ENCODE measurements around the gene EPS15.
"Not testable (repeated sequence)": the region's sequence is repeated elsewhere in the genome, so short reads cannot be mapped to it uniquely, and the experiment has no call there.

The EPS15 gene

DNA sequence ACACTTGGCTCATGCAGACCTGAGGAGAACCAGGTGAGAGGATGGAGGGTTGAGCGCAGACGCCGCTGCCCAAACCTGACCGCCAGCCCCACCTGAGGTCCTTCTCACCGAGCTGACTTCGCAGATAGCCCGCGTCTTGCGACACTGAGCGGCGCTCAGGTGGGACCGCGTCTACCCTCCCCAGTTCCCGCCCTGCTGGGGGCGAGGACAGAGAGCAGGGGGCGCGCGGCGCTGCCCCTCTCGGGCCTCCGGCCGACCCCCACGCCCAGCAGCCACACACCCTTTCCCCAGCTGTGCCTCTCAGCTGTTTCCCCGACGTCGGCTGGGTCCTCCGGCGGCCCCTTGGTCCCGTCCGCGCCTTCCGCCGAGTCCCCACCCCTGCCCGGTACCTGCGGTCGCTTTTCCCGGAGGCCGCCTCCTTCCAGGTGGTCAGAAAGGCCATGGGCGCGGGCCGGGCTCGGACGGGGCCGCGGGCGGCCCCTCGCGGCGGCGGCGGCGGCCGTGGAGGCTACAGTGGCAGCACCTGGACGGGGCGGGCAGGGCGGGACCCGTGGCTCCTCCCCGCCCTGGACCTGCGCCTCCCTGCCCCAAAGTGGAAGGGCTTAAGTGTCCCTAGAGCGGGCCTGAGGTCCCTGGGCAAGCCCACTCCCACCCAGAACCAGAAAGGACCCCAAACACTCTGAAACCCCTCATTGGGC is 174.3 kb downstream of the EPS15 start:
- no peak for DNase-seq (ENCODE audit: extremely low read depth in 1 of 2, low read depth in 1 of 2)

DNA sequence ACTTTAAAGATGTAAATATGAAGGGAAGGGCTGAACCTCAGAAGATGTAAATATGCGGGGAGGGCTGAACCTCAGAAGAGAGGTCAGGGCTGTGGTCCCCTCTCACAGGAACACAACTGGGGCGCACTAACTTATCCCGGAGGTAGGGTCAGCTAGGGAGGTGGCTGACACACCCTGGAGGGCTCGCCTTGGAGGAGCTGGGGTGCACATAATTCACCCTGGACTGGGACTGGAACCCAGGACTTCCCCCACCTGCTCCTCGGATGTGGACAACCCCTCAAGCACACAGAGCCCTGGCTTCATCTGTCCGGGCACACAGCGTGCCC is 174.8 kb downstream of the EPS15 start:
- DNase-seq (ENCODE audit: extremely low read depth in 1 of 2, low read depth in 1 of 2): no peak

DNA sequence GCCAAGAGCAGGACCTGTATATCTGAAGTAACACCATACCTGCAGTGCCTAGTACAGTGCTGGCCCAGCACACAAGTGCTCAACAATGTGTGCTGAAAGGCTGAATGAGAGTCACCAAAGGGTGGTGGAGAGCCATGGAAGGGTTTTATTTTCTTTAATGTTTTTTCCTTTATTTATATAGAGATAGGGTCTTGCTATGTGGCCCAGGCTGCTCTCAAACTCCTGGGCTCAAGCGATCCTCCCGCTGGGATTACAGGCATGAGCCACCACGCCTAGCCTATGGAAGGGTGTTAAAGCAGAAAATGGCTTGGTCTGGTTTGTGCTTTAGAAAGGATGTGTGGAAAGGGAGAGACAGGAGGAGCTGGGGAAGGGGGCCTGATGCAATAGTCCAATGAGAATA is 175.4 kb downstream of the EPS15 start:
- no peak for DNase-seq (ENCODE audit: extremely low read depth in 1 of 2, low read depth in 1 of 2)

DNA sequence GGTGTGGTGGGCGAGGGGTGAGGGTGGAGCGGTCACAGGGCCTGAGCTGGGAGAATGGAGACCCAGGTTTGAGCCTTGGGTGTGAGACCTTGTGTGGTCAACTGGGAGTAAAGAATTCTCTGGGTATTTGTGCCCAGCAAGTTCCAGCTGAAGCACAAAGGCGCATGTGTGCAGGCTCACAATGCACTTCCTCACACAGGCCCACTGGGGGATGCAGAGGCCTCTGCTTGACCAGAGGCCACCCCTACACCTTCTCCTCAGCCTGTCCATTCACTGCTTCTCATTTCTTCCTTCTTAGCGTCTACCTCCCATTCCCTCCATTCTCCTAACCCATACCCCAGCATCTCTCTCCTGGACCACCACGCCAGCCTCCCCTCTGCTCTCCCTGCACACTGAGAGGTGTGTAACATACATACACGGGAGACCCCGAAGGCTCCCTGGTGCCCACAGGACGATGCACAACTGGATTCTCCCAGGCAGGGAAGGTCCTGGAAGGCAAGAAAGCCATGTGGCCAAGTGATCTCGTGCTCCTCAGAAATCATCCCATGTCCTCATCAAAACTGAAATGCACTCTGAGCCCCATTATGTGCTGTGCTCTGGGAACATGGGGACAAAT is 176.4 kb downstream of the EPS15 start:
- no peak for DNase-seq (ENCODE audit: extremely low read depth in 1 of 2, low read depth in 1 of 2)

DNA sequence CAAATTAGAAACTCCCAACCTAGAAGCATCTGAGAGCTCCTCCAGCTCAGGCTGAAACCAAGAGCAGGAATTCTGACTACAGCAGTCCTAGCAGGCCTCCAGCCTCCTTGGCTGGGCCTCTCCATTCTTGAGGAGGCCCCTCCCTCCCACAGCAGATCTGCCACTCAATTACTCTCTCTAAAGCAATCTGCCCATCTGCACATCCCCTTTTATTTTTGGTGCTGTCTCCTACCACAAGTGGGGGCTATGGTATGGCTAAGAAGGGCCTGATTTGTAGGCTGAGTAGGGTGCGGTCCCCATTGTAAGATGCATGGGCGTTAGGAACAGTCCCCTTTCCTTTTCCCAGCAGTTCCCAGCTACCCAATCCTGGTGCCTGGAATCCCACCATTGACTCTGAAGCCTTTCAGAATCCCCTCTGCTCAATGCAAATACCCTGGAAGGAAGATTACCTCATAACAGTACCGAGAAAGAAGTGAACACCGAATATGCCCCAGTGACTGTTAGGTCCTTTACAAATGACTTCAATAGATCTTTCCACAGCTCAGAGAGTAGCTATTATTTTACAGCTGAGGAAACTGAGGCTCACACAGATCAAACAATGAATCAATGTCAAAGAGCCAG is 177.1 kb downstream of the EPS15 start:
- DNase-seq (ENCODE audit: extremely low read depth in 1 of 2, low read depth in 1 of 2): no peak

DNA sequence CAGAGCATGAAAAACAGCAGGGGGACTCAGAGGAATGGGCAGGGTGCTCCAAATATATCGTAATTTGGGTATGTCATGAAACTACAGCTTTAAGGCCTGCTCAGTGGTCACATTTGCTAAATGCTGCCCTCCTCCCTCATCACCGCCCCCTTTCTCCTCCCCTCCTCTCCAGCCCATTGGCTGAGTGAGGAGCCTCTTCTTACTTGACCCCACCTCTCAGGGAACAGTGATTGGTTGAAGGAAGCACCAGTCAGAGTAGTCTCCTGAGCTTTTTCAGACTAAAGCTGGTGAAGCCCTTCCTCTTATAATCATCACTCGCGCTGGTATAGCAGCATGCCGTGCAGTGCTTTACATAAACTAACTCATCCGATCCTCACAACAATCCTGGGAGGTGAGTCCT is 178.7 kb downstream of the EPS15 start:
- DNase-seq (ENCODE audit: extremely low read depth in 1 of 2, low read depth in 1 of 2): no peak

DNA sequence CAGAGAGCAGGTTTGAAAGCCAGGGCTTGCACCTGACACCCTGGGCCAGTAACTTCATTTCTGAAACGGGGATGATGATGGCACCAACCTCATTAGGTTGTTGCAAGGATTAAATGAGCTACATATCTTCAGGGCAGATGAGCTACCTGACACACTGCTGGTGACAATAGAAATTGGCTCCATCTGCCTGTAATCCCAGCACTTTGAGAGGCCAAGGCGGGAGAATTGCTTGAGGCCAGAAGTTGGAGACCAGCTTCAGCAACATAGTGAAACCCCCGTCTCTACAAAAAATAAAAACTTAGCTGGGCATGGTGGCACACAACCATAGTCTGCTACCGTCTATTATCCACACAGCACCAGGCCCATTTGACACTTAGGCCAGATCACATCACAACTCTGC is 182.4 kb downstream of the EPS15 start:
- no peak for DNase-seq (ENCODE audit: extremely low read depth in 1 of 2, low read depth in 1 of 2)

DNA sequence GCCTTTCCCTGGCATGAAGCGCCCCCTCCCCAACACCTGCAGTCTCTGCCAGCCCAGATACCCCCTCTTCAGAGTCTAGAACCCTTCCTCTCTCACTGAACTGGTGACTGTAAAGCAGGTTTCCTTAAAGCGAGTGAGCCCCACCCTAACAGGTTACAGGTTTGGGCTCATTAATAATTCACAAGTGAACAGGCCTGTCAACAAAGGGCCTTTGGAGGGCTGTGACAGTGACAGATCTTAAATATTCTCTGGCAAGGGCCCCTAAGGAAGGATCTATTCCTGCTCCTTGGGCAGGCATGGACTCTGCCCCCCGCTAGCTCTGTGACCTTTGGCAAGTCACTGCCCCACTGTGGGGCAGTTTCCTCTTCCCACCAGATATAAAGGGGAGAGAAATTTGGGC is 183.1 kb downstream of the EPS15 start:
- DNase-seq (ENCODE audit: extremely low read depth in 1 of 2, low read depth in 1 of 2): no peak

DNA sequence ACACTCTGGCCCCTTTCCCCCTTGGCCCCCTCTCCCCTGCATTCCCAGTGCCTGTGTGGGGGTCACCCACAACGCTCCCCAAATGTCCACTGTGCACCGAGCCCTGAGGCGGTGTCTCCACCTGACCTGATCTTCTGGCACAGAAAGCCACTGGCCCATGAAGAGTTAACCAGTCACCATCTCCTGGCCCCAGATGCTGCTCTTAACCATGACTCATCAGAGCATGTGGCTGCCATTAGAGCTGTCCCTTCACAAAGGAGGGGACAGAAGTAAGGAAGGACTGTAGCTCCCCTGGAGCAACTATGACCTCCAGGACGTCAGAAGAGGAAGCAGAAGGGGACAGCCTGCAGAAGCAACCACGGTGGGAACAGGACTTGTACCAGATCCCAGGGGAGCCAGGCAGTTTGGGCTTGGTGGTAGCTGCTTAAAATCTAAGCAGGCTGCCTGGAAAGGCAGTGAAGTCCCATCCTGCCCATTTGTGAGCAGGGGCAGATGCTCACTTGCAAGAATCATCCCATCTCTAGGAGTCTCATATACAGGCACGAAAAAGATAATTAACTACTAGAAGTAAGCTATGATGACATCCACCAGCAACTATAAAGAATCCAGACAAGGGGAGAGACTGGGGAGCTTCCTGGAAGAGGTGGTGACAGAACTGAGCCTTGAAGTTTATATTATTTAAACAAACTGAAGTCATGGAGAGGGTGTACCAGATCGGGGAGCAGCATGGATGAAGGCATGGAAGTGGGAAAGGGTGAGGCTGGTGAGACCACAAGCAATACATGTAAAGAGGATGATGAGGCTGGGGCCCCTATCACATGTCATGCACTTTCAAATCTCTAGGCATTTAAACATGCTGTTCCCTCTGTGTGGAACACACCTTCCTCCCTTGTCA is 187.6 kb downstream of the EPS15 start:
- no peak for DNase-seq (ENCODE audit: extremely low read depth in 1 of 2, low read depth in 1 of 2)

DNA sequence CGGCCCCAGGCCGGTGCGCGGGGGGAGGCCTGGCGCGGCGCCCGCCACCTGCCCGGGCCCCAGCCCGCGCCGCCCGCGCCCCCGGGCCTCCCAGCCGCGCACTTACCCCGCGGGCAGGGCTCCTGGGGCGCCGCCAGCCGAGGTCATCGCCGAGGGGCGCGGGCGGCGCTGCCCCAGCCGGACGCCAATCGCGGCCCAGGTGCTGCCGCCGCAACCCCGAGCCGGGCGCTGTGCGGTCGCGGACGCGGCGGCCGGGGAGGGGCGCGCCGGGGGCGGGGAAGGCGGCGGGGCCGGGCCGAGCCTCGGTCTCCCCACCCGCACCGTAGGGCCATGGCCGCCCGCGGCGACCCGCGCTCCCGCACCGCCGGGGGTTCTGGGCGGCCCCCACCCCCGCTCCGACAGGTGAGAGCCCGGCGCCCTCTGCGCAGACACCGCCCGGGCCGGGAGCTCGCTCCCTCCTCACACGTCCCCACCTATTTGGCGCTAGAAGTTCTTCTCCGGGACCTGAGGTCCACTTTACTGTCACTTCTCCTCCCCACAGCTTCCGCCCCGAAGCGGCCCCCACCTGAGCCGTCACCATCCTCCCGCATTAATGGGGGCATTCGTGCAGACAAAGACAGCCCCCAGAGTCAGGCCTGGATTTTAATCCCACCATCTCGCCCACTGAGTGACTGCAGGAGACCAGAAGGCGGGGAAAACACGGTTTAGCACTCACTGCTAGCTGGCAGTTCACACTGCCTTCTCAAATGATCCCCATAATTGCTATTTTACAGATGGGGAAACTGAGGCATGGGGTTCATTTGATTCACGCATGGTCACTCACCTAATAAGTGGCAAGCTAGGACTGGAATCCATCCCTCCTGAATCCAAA is 188.5 kb downstream of the EPS15 start, which contains the start of gene TTC39A:
Gene TTC39A, minus strand, starts transcription at position 232 of the 871 bp plus-strand sequence. Its CDS starts 85 bp downstream, at position 147.
- no peak for DNase-seq (ENCODE audit: extremely low read depth in 1 of 2, low read depth in 1 of 2)

DNA sequence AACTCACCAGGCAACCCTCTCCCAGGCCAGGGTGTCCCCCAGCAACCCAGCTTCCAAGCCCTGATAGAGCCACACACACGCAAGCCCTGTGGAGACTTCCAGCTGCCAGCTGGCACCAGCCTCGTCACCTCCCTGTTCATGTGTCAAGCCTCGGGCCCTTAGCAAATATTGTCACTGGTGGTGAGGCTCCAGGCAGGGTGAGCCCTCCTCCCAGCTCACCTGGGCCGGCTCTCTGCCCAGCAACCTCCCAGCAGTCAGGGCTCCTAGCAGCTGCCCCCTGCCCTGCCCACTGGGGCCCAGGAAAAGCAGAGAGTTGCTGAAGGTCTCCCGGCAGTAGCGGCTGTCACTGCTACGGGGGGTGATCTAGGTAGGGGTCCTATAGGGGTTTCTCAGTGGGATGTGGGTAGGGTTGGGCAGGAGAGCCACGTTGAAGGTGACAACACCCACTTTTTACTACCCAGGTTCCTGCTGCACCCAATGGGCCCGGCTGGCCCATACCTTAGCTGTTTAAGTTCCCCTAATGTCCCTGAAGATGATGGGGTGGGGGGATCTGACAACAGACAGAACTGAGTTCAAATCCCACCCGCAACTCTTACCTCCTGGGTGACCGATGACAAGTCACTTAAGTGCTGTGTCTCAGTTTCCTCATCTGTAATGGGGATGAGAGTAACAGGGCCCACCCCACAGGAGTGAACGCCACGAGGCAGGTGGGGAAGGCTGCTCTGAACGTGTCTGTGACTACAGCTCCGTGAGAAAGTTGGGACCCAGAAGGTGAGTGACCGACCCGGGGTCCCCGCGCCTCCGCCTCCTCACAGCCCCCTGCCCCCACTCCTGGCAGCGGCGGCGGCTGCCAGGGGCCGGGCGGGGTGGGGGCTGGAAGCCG is 189.4 kb downstream of the EPS15 start:
- DNase-seq (ENCODE audit: extremely low read depth in 1 of 2, low read depth in 1 of 2): no peak

DNA sequence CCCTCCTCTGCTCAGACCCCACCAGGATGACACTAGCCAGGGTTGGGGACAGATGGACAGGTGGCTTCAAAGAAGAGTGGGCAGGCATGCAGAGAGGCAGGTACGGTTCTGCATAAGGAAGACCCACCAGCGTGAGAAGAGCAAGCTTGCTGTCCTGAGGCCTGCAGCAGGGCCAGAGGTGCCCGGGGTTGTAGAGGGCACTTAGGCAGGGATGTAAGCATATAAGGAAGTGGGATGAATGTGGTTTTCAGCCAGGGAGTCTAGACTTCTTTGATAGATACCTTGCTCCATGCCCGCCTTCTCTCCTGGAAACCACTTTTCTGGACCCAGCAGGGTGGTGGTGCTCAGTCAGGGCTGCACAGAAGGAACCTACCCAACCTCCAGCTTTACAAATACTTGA is 190.1 kb downstream of the EPS15 start:
- DNase-seq (ENCODE audit: extremely low read depth in 1 of 2, low read depth in 1 of 2): no peak

DNA sequence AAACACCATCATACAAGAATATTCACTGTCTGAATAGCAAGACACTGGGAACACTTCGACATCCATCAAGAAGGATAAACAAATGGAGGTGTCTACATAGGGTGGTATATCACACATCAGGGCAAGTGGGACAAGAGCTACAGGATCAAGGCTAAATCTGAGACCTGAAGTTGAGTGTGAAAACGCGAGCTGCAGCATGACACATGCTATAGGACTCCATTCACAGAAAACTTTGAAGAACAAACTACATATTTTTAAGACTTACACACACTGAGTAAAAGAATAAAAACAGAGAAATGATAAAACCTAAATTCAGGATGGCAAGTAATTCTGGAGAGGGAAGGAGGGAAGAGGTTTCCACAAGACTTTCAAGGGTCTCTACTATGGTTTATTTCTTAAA is 190.8 kb downstream of the EPS15 start:
- DNase-seq (ENCODE audit: extremely low read depth in 1 of 2, low read depth in 1 of 2): no peak

DNA sequence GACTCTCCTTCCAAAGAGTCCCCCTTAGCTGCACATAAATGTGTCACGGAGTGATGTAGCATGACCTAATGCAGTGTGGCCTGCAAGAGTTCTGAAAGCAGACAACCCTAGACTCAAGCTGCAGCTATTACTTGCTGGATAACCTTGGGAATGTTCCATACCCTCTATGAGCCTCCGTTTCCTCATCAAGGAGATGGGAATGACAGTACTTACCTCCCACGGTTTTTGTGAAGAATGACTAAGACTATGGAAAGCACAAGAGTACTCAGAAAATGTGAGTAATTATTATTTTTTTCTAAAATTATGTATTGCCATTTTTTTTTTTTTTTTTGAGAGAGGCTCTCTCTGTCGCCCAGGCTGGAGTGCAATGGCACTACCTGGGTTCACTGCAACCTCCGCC is 191.7 kb downstream of the EPS15 start:
- no peak for DNase-seq (ENCODE audit: extremely low read depth in 1 of 2, low read depth in 1 of 2)

DNA sequence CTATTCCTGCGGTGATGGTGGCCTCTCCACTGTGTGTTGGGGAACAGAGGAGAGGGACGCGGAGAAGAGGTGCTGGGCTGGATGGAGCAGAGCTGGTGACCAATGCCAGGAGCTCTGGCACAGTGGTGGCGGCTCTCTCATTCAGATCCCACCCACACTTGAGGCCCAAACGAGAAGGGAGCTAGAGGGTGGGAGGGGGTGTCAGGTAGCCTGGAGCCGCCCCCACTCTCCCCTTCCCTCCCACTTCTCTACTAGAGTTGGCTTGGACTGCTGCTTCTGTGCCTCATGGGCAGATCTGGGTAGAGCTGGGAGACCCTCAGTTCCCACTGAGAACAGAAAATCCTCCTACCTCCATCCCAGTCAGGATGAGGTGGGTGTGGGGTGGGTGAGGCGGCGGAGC is 192.2 kb downstream of the EPS15 start:
- DNase-seq (ENCODE audit: extremely low read depth in 1 of 2, low read depth in 1 of 2): no peak

DNA sequence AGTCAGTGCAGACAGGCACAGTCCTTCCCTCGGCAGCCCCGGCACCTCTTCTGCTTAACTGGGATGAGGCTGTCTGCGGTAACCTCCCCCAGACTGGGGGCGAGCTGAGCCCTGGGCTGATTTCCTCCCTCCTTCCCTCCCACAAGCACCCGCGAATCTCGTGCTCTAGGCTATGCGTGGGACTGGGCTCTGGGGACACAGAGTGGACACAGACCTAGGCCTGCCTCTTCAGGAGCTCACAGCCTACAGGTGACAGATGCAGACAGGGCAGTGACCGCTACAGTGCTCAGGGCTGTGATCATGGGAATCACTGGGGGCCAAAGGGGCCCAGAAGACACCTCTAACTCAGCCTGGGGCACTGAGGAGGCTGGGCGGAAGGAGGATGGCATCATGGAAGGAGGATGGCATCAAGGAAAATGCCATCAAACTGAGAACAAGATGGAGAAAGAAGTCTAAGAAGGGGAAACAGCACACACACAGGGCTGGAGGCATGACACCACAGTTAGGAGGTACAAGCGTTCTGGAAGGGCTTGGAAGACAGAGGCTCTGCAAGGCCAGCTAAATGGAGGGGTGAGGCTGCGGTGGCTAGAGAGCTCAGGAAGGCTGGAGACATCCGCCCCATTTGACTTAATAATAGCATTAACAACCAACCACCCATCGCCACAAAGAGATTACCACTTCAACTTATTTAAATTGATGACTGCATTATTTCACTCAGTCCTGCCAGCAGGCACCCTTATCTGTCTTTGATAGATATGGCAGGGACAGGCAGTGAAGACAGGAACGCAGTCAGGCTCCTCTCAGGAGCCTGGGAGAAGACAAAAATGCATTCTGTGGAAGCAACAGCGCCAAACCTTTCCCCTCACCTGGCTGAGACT is 192.9 kb downstream of the EPS15 start:
- DNase-seq (ENCODE audit: extremely low read depth in 1 of 2, low read depth in 1 of 2): no peak

DNA sequence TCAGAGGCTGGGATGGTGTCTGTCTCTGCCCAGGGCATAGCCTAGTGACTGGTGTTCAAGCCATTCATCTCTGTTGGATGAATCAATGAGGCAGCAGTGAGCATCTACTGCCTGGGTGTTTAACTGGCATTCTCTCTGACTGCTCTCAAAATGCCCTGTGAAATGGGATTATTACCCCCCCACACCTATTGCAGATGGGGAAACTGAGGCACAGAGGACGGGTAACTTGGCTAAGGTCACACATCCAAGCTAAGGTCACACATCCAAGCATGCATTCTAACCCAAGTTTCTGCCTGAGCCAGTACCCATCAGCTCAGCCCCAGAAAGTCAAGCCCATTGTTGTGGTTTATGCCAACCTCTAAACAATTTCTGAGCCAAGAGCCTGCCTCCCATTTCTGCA is 193.7 kb downstream of the EPS15 start:
- no peak for DNase-seq (ENCODE audit: extremely low read depth in 1 of 2, low read depth in 1 of 2)

DNA sequence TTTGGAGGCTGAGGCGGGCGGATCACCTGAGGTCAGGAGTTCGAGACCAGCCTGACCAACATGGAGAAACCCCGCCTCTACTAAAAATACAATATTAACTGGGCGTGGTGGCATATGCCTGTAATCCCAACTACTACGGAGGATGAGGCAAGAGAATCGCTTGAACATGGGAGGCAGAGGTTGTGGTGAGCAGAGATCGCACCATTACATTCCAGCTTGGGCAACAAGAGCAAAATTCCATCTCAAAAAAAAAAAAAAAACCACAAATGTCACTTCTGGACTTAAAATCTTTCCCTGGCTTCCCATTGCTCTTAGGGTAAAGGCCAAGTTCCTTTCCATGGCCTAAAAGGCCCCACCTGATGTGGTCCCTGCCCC is 194.1 kb downstream of the EPS15 start:
- not testable (repeated sequence) for DNase-seq (ENCODE audit: extremely low read depth in 1 of 2, low read depth in 1 of 2)
